PC-9 (cell line): ENCODE results near the gene ALDOB. TPM values are rescaled to one million over a fixed set of nuclear protein-coding genes. Genes with fewer than 3 reads are reported as not detected.

Source experiments
- BruUV-seq: library from RNA; stranded (reverse); fragments of 400-500 nt; replicated peaks from 2 replicates; lab custom pipeline; 2021; lab: Mats Ljungman, UMichigan
- CTCF ChIA-PET: fragments of 300-600 bp; sonication (Branson Sonifier 250); formaldehyde crosslinking; loops from one replicate; lab custom pipeline; 2022; ENCODE audit warnings: antibody characterized with exemption; lab: Charles Lee
- POLR2A ChIA-PET: fragments of 300-600 bp; sonication (Branson Sonifier 250); formaldehyde crosslinking; loops from one replicate; lab custom pipeline; 2022; ENCODE audit warnings: antibody characterized with exemption; ENCODE audit not compliant: unreplicated experiment; lab: Charles Lee
- DNase-seq, 2 experiments: peaks; one replicate each; pipeline versions ENCODE4 v3.0.0 to v3.0.0-alpha.2; 2015 to 2022; ENCODE audit warnings: mixed read lengths in 1 of 2
- H2AFZ ChIP-seq: fragments of 200-600 bp; sonication (generic); 2 replicates; pipeline ENCODE4 v1.8.1; 2017; ENCODE audit warnings: antibody characterized with exemption
- H3F3A ChIP-seq: fragments of 200-600 bp; sonication (generic); 2 replicates; pipeline ENCODE4 v1.8.1; 2017; ENCODE audit warnings: antibody characterized with exemption, mild to moderate bottlenecking, low read depth; ENCODE audit not compliant: insufficient read depth
- H3K27ac ChIP-seq: fragments of 200-600 bp; sonication (generic); 2 replicates; pipeline ENCODE4 v1.6.1; 2016; ENCODE audit warnings: mixed run types
- H3K27me3 ChIP-seq: fragments of 200-600 bp; sonication (generic); 2 replicates; pipeline ENCODE4 v1.6.1; 2016; ENCODE audit warnings: low read depth, mixed run types; ENCODE audit not compliant: insufficient read depth
- H3K36me3 ChIP-seq: fragments of 200-600 bp; sonication (generic); 2 replicates; pipeline ENCODE4 v1.6.1; 2016; ENCODE audit warnings: low read depth, mixed run types
- H3K4me1 ChIP-seq: fragments of 200-600 bp; sonication (generic); replicated peaks from 2 replicates; pipeline ENCODE4 v1.6.1; 2016; ENCODE audit warnings: mixed run types; ENCODE audit not compliant: insufficient read depth
- H3K4me2 ChIP-seq: fragments of 200-600 bp; sonication (generic); 2 replicates; pipeline ENCODE4 v1.6.1; 2017; ENCODE audit warnings: mixed run types
- H3K4me3 ChIP-seq: fragments of 200-600 bp; sonication (generic); 2 replicates; pipeline ENCODE4 v1.6.1; 2016; ENCODE audit warnings: mixed run types
- H3K79me2 ChIP-seq: fragments of 200-600 bp; sonication (generic); 2 replicates; pipeline ENCODE4 v1.6.1; 2017; ENCODE audit warnings: low read depth, mixed run types
- H3K9me2 ChIP-seq: fragments of 200-600 bp; sonication (generic); 2 replicates; pipeline ENCODE4 v1.8.1; 2017; ENCODE audit warnings: mild to moderate bottlenecking; ENCODE audit not compliant: insufficient read depth
- H3K9me3 ChIP-seq: fragments of 200-600 bp; sonication (generic); 2 replicates; pipeline ENCODE4 v1.8.1; 2016; ENCODE audit warnings: low read depth; ENCODE audit not compliant: insufficient read depth
- H4K20me1 ChIP-seq: fragments of 200-600 bp; sonication (generic); 2 replicates; pipeline ENCODE4 v1.8.1; 2017; ENCODE audit not compliant: insufficient read depth
- EZH2 ChIP-seq: fragments of 200-600 bp; sonication (generic); IDR thresholded peaks from 2 replicates; pipeline ENCODE4 v1.8.0; 2017; ENCODE audit warnings: antibody characterized with exemption, low read depth
- intact Hi-C: fragments of 100-400 bp; cut with micrococcal nuclease; formaldehyde crosslinking; loops from one replicate; pipeline ENCODE4 v1.10.0; 2022; ENCODE audit not compliant: unreplicated experiment
- total RNA-seq: library from RNA; stranded (reverse); gene quantifications from 2 replicates; pipeline ENCODE4 v1.2.3, GENCODE V29; 2021
- TF ChIP-seq, protein P1 (sequence below): fragments of 200-600 bp; sonication (generic); conservative IDR thresholded peaks from 2 replicates; pipeline ENCODE4 v1.6.1; 2017; ENCODE audit warnings: mixed run types, antibody characterized with exemption, mild to moderate bottlenecking, moderate library complexity

The ALDOB gene
- total RNA-seq, 1 experiment from 2014 or later, result not detected

DNA sequence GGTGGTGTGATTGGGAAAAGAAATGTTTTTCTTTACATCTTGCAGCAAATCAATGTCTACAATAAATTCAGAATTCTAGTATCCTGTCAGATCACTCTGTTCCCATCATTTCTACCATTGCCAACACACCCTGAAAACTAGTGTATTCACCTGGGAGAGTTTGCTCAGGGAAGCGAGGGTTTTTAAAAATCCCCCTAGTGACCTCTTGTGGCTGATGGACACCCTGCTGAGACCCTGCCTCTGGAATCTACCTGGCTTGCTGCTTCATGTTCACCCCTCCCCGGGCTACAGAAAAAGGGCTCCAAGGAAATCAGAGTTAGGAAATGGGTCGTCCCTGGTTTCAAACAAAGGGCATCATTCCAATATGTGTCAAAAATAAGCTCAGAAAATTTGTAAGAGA, 21.4 kb upstream of the ALDOB start:
- Histone ChIP-seq H3K4me2 (no peak overlapping the region), H3K79me2 (no peaks in the 10 kb centered on the region), H3F3A (no peaks in the 10 kb centered on the region), H3K27me3 (peaks cover under 1% of the 10 kb centered on the region; the same call in 1 of the 2 replicates), H3K9me2 (no peaks in the 10 kb centered on the region), H4K20me1 (no peaks in the 10 kb centered on the region), H3K36me3 (no peaks in the 10 kb centered on the region), H3K27ac (no peak overlapping the region), H3K9me3 (no peaks in the 10 kb centered on the region), H3K4me3 (no peak overlapping the region), H3K4me1 (no peaks in the 10 kb centered on the region; the same call in 1 of the 2 replicates), H2AFZ (no peak overlapping the region)
- no TSS peak for BruUV-seq
- intact Hi-C loops, result no loop called here
- ChIA-PET POLR2A (no interaction called here), CTCF (no interaction called here)
- TF ChIP-seq, protein P1, sequence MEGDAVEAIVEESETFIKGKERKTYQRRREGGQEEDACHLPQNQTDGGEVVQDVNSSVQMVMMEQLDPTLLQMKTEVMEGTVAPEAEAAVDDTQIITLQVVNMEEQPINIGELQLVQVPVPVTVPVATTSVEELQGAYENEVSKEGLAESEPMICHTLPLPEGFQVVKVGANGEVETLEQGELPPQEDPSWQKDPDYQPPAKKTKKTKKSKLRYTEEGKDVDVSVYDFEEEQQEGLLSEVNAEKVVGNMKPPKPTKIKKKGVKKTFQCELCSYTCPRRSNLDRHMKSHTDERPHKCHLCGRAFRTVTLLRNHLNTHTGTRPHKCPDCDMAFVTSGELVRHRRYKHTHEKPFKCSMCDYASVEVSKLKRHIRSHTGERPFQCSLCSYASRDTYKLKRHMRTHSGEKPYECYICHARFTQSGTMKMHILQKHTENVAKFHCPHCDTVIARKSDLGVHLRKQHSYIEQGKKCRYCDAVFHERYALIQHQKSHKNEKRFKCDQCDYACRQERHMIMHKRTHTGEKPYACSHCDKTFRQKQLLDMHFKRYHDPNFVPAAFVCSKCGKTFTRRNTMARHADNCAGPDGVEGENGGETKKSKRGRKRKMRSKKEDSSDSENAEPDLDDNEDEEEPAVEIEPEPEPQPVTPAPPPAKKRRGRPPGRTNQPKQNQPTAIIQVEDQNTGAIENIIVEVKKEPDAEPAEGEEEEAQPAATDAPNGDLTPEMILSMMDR, result no peak
- TF ChIP-seq EZH2, result no peak
- no peak for DNase-seq

DNA sequence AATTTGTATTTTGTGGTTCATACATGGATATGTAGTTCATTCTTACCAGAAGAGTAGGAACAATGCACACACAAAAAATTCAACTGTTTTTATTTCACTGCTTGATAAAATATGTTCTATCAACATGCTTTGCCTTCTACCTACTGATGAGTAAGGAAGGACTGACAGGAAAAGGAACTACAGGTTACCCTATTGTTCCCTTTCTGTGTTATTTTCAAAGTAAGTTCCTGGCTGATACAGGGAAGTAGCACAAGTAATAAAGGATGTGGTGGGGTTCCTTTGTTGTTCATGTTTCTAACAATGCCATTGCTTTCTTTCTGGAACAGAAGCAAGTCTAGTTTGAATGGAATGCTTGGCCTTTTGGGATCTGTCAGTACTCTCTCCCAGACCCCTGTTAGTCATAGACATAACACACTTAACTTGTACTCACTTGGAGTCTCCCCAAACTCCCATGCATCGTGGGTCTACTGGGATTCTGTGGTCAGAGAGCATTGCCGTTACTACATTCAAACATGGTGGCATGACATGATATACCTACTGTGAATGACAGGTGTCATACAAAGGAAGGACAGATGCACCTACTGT, 20.2 kb upstream of the ALDOB start:
- Histone ChIP-seq H3K27ac (no peak overlapping the region), H3K36me3 (no peaks in the 10 kb centered on the region), H3K27me3 (peaks cover 10% of the 10 kb centered on the region; the same call in 1 of the 2 replicates), H3K4me1 (no peaks in the 10 kb centered on the region), H3K9me2 (no peaks in the 10 kb centered on the region), H3F3A (no peaks in the 10 kb centered on the region), H2AFZ (no peak overlapping the region), H3K9me3 (no peaks in the 10 kb centered on the region), H4K20me1 (no peaks in the 10 kb centered on the region), H3K4me3 (no peak overlapping the region), H3K79me2 (no peaks in the 10 kb centered on the region), H3K4me2 (no peak overlapping the region)
- no TSS peak for BruUV-seq
- no peak for DNase-seq
- intact Hi-C loops, result no loop called here
- no peak for TF ChIP-seq EZH2
- TF ChIP-seq, protein P1, result no peak
- POLR2A ChIA-PET, result no interaction called here
- CTCF ChIA-PET, result no interaction called here

GRCh38 chr9:101453776-101454570, 18.4 kb upstream of the ALDOB start:
- Histone ChIP-seq H3K79me2 (no peaks in the 10 kb centered on the region), H3K27ac (no peak overlapping the region), H3K9me3 (no peaks in the 10 kb centered on the region), H4K20me1 (no peaks in the 10 kb centered on the region), H3K27me3 (peaks cover 10% of the 10 kb centered on the region; the same call in 1 of the 2 replicates), H3K36me3 (no peaks in the 10 kb centered on the region), H3K4me1 (no peaks in the 10 kb centered on the region), H2AFZ (no peak overlapping the region), H3K4me2 (no peak overlapping the region), H3F3A (no peaks in the 10 kb centered on the region), H3K9me2 (no peaks in the 10 kb centered on the region), H3K4me3 (no peak overlapping the region)
- CTCF ChIA-PET, result no interaction called here
- no peak for DNase-seq
- TF ChIP-seq, protein P1, result no peak
- TF ChIP-seq EZH2, result no peak
- intact Hi-C loops, result no loop called here
- POLR2A ChIA-PET, result no interaction called here
- BruUV-seq, result no TSS peak
